IPS-11a (cell line): ENCODE data around the gene DNHD1.

Experiments
- H3K4me3 ChIP-seq: one replicate; pipeline ENCODE4 v1.5.1; 2013; ENCODE audit warnings: low read depth, low read length, control low read depth

The DNHD1 gene

DNA sequence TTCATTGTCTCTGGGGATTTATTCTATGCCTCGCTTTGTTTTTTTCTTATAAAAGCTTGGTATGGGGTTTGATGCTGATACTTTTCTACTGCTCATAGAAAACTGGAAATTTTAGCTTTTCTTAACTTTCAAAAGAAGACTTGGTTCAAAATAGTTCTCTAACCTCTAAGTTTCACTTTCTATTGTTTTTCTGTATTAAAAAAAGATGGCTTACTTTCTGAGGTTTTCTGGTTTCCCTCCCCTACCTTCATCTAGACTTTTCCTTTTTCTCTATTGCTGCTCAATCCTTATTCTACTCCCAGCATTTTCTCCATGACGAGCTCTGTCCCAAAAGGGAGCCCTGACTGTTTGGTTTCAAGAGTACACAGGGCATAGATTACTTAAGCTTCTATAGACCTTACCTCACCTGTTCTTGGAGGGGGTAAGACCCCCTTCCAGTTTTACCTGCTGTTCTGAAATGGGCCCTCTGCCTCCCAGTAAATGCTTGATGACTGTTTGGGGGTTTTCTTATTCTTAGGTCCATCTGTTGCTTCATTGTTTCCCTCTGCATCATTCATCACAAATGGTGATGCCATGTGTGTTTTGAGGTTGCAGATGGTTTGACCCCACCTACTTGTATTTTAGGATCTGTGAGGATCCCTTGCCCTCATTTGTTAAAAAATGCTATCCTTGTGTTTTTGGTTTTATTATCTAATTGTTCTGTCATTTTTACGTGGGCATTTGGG lies 29.5 kb downstream of the DNHD1 start:
- H3K4me3 ChIP-seq = no peak overlapping the region

DNA sequence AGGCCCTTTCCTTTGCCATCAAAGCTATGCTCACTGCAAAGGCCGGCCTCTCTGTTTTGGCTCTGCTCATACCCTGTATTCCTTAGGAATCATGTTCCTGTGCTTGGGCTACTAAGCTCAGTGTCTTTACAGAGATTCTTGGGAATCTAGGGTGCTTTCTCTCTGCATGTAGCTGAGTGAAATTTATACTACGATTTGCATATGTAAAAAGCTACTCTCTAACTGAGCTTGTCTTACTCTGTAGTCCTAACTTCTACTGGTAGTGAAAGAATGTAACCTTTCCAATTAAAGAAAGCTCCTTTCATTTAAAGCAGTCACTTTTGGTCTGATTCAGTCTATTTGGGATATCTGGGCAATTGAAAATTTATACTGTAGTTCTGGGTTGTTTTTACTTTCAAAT lies 32.2 kb downstream of the DNHD1 start:
- H3K4me3 ChIP-seq = no peak overlapping the region

DNA sequence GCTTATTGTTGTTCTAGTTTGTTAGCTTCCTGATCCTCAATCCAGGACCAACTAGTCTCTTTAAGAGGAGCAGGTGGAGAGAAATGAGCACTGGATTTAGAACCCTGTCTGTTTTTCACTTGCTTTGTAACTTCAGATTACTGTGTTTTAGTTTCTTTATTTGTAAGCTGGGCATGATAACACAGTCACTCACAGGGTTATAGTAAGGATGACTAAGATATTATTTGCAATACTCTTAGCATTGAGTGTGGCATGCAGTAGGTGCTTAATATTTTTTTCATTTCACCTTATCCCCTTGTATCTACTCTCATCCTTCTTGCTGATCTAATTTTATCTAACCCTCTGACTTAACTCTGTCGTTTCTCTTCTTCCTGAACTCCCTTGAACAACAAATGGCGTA lies 33.8 kb downstream of the DNHD1 start:
- no peak overlapping the region for H3K4me3 ChIP-seq

DNA sequence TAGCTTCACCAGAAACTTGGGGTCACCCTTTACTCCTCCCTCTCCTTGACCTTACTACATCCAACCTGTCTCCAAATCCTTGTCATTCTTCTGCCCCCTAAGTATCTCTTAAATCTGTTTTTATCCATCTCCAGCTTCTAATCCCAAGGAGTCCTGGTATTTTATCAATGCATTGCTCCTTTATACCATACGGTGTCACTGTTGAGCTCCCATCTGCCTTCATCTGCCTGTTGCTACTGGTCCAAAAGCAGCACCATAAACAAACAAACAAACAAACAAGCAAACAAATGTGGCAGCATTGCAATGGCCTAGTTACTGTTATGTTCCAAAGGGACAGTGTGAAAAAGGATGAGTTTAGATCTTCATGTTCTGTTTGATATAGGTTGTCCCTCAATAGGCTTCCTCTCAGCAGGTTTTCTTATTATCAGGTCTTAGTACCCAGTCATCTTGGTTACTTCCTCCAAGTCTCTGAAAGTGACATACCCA lies 34.2 kb downstream of the DNHD1 start:
- no peak overlapping the region for H3K4me3 ChIP-seq

DNA sequence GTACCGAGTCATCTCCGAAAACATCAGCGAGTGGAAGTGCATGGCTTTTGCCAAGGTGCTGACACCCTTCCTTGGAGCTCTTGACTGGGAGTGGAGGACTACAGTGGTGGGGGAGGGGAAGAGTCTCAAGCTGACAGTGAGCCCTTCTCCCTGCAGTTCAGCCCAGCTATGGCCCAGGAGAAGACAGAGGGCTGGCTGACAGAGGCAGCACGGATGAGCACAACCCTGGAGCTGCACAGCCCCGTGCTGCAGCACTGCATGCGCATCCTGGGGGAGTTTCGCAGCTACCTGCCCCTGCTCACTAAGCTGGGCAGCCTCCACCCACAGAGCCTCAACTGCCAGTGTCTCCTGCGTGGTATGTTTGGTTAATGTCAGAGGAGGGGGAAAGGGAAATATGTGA lies 41.4 kb downstream of the DNHD1 start:
- H3K4me3 ChIP-seq = no peak overlapping the region

DNA sequence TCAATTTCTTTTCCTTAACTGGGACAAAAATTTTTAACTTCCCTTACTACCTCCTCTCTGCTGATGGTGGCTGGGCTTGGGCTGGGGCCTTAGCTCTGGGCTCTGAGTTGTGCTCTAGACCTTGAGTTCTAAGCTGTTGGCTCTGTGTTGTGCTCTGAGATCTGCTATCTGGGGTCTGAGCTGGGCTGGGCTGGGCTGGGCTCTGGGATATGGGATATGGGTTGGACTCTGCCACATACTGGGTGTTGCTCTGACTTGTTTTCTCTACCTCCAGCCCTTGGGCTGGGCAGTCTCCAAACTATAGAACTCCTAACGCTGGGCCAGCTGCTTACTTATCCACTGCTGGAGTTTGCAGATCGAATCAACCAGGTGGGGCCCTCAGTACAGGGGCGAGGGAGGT lies 41.9 kb downstream of the DNHD1 start:
- H3K4me3 ChIP-seq = no peak overlapping the region

DNA sequence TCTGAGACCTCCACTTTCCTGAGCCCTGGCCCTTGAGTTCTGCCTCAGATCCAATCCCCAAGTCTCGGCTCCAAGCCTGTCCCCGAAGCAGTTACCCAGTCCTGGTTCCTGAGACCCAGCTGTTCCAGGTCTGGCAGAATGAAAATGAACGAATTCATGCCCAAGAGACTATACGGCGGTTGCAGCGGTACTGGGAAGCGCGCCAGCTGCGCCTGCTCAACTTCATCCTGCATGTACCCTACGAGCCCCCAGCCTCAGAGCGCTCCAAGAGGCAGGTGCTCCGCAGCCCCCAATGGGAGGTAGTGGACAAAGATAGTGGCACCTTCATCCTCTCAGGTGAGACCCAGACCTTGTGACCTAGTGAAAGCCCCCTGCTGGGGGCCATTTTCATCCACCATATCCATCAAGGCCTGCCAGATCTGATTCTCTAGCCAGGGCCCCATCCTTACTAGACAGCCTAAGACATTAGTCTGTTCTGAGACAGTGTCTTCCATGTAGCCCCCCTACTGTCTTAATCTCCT lies 42.7 kb downstream of the DNHD1 start:
- no peak overlapping the region for H3K4me3 ChIP-seq

DNA sequence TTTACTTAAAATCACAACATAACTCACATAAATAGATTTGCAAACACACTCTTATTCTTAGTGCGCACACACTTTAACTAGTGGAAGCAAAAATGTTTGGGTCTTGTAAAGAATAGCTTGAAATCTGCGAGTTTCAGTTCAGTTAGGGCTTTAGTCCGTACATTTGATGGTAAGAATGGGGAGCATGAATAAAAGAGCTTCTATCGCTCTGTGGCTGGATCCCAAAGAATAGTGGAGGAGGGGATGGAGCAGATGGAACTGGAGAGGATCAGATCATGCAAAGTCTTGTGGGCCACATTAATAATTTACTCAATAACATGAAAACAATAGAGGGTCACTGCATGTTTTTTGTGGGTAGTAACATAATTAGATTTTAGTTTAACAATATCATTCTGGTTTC lies 44.3 kb downstream of the DNHD1 start:
- no peak overlapping the region for H3K4me3 ChIP-seq

DNA sequence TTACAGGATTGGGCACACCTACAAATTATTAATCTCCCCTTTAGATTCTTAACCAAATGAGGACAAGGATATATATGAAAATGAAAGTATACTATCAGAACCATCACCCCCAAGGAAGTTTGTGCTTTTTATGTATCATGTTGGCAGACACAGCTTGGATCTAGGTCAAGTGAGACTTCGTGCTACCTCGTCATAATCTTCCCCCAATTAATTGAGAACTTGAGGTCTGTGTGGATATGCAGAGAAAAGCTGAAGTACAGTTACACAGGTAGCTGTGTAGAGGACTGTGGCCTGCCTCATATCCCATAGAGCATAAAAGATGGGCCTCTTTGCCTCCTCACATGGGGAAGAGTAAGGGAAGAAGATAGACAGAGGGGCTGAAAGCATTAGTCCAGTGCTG lies 45.6 kb downstream of the DNHD1 start:
- no peak overlapping the region for H3K4me3 ChIP-seq

DNA sequence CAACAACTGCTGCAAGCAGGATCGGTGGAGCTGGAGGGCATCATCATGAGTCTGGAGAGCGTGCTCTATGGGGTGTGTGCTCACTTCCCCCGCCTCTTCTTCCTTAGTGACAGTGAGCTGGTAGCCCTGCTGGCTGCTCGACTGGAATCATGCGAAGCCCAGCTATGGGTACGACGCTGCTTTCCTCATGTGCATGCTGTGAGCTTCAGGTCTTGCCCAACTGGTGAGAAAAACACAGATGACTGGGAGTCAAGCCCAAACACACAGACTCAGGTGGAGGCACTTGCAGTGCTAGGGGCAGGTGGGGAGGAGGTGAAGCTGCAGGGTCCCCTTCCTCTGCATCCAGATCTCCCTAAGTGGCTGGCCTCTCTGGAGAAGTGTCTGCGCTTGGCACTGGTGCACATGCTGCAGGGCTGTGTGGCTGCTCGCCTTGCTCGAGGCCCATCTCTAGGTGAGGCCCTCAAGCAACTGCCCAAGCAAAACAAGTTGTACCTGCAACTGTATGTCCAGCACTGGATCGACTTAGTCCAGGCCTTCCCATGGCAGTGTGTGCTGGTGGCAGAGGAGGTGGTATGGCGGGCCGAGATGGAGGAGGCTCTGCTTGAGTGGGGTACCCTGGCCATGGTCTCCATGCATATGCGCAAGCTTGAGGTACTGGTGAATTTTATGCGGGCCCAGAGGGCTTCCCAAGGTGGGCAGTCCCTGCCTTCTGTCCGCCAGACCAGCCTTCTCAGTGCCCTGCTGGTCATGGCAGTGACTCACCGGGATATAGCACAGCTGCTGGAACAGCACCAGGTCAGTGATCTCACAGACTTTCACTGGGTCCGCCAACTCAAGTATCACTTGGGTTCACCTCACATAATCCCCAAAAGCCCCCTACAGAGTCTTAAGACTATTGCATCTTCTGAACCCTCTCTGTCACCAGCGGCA lies 48.1 kb downstream of the DNHD1 start:
- H3K4me3 ChIP-seq = no peak overlapping the region

DNA sequence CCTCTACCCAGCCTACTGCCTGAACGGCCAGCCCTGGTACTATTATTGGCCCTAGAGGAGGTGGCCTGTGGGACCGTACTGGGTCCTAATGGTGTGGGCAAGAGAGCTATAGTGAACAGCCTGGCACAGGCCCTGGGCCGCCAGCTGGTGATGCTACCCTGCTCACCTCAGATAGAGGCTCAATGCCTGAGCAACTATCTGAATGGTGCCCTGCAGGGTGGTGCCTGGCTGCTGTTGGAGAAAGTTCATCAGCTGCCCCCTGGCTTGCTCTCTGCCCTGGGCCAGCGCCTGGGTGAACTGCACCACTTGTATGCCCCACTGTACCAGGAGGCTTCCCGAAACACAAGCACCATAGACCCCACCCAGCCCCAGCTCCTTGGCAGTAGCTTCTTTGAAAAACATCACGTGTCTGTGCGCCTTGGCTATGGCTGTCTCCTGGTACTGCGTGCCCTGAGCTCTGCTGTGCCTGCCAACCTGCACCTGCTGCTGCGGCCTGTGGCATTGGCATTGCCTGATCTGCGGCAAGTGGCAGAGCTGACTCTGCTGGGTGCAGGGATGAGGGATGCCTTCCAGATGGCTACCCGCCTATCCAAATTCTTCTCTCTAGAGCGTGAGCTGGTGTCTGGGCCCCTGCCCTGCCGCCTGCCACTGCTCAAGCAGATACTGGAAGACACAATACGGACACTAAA lies 49.0 kb downstream of the DNHD1 start:
- no peak overlapping the region for H3K4me3 ChIP-seq

DNA sequence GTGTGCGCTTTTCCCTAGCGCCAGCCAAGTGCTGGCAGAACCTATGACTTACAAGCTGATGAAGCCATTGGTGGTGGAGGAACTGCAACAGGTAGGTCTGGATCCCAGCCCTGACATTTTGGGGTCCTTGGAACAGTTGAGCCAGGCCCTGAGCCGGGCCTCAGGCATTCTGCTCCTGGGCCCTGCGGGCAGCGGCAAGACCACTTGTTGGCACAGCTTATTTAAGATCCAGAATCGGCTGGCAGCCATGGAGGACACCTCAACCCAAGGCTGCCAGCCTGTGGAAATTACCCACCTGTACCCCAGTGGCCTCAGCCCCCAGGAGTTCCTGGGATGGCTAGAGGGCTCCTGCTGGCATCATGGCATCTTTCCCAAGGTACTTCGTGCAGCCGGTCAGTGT lies 49.7 kb downstream of the DNHD1 start:
- no peak overlapping the region for H3K4me3 ChIP-seq

DNA sequence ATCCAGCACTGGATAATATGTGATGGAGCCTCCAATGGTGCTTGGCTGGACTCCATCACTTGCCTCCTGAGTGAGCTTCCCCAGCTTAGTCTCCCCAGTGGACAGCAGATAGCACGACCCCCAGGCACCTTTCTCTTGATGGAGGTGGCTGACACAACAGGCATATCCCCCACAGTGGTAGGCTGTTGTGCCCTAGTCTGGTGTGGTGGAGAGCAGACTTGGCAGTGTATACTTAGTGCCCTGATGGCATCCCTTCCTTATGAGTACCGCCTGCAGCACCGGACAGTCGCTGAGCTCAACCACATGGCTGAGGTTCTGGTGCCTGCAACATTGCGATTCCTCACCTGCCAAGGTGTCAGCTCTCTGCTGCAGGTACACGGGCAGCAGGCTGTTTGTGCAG lies 50.1 kb downstream of the DNHD1 start:
- no peak overlapping the region for H3K4me3 ChIP-seq

DNA sequence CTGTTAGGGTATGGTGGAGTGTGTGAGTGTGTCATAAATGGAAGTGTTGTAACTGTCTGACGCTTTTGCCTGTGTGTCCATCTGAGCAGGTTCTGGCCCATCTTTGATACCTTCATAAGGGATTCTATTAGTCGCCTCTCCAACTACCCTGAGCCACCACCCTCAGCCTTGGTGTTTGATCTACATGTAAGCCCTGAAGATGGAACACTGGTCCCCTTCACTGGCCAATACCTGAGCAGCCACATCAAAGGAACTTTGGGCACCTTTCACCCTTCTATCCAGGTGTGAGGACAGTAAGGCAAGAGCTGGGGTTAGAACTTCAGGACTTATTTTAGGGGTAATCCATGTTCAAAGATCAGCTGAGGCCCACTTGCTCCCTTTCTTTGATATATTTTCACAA lies 51.0 kb downstream of the DNHD1 start:
- H3K4me3 ChIP-seq = no peak overlapping the region

DNA sequence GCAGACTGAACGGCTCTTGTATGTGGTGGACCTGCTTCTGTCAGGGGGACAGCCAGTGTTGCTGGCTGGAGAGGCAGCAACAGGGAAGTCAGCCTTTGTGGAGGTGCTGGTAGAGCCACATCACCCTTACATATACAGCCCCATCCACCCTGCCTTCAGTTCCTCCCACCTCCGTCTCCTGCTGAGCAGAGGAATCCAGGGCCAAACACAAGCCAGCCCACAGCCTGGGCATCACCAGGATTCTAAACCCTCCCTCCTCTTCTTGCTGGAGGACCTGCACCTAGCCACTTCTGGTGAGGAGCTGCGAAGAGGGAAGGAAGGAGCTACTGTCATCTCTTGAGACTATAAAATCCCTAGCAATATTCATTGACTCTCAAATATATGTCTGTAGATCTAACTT lies 51.6 kb downstream of the DNHD1 start:
- no peak overlapping the region for H3K4me3 ChIP-seq

DNA sequence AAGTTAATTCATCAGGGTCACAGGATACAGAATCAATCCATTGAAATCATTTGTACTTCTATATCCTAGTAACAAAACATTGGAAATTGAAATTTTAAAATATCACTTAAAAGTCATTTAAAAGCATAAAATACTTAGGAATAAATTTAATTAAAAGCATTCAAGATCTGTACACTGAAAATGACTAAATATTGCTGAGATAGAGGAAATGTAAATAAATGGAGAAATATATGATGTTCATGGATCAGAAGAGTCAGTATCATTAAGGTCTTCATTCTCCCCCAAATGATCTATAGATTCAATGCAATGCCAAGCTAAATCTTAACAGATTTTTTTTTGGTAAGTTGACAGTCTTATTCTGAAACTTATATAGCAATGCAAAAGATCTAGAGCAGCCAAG lies 56.6 kb downstream of the DNHD1 start:
- H3K4me3 ChIP-seq = no peak overlapping the region

DNA sequence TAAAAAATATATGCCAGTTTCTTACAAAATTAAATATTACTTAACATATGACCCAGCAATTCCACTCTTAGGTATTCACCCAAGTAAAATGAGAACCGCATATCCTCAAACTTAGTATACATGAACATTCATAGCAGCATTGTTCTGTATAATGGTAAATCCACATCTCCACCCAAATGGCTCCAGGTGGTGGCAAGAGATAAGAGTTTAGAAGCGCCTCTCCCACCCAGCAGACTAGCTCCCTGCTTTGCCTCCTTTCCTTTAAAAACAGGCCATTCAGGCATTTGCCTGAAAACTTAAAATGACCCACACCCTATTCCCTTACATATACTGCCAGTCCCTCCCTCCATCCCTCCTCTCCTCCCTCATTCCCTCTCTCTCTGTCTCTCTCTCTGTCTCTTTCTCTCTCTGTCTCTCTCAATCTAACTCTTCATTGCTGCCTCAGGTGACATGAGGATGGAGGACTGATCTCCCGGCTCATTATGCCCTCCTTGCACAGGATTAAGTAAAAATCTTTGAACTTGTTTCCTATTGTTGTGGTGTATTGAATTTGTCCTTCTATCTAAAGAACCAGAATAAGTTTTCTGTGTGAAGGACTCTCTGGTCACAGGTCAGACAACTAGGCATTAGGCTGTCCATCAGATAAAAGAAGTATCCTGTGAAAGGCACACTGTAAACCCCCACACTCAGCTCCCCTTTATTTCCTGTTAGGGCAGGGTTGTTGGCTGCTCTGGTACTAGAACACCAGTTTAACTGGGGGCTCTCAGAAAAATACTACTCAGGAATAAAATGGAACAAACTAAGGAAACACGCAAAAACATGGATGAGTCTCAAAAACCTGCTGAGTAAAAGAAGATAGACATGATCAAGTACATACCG lies 58.0 kb downstream of the DNHD1 start:
- no peak overlapping the region for H3K4me3 ChIP-seq

DNA sequence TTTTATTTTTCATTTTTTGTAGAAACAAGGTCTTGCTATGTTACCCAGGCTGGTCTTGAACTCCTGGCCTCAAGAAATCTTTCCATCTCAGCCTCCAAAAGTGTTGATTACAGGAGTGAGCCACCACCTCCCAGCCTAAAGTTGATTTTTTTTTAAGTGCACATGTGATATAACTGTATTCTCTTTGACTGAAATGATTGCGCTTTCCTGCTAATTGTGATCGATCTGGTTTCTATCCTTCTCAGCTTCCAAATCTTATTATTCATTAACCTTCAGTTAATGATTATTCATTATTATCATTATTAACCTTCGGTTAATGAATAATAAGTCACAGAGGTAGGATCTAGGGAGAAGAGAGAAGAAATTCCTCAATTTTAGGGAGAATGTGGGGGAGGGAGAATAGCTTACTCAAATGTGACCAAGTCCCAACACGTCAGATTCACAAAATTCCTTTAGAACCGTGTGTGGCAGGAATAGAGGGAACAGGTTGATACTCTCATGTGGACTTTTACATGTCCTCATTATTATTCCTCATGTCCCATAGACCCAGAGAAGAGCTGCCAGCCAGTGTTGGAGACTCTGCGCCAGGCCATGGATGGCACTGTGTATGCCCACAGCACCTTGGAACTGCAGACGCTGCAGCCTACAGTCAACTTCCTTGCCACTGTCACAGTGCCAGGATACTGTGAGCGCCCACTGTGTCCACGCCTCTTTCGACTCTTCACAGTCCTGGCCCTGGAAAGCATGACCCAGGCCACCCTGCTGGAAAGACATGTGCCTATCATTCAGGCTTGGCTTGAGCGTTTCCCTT lies 59.3 kb downstream of the DNHD1 start:
- H3K4me3 ChIP-seq = no peak overlapping the region

DNA sequence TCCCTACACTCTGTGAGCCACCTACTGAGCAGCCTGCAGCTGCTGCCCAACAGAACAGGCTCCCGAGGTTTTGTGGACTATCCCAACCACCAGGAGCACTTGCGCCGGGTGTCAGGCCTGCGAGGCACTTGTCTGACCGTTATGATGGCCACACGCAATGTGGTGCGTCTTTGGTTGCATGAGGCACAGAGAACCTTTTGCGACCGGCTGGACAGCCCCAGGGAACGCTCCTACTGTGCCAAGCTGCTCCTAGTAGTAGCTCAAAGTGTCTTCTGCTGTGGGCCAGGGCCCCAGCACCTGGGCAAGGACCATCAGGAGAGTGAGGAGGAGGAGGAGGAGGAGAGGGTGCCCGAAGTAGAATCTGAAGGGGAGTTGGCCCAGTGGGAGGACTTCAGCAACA lies 60.0 kb downstream of the DNHD1 start:
- H3K4me3 ChIP-seq = no peak overlapping the region
